Islet of Langerhans (tissue), 1 donor: Measurements from ENCODE around the gene IGFBP5.
A peak's percentile ranks its signal among the peaks of the same experiment; 100 is the strongest.

Experiments used
- FAIRE-seq: peaks from one replicate; lab custom pipeline; 2011; peaks lifted over from hg19 to GRCh38; lab: Jason Lieb, UNC

The IGFBP5 gene

DNA sequence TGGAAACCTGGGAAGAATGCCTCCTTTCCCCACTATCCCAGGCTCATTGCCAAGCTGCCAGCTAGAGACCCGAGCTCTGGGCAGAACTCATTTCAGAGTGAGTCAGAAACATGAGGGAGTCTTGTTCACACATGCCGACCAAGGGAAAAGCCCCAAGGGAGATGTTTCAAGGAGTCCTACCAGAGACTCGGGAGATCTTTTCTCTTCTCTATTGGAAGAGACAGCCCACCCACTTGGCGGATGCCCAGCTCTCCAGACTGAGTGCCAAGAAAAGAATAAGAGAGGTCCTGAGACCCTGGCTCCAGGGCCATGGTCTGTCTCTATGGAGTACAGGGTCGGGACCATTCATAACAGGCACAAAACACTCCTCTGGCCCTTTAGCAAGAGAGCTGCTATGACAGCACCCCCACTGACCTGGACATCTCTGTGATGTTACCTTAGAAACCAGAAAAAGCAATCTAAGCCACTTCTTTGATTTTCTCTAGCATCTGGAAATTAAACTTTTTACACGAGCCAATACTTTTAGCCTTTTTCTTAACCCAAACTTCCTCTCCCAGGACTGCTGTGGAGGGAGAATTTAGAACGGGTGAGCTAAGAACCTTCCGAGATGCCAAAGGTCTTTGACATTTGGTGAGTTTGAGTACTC, 18.5 kb upstream of the IGFBP5 start:
- FAIRE-seq, result no peak

DNA sequence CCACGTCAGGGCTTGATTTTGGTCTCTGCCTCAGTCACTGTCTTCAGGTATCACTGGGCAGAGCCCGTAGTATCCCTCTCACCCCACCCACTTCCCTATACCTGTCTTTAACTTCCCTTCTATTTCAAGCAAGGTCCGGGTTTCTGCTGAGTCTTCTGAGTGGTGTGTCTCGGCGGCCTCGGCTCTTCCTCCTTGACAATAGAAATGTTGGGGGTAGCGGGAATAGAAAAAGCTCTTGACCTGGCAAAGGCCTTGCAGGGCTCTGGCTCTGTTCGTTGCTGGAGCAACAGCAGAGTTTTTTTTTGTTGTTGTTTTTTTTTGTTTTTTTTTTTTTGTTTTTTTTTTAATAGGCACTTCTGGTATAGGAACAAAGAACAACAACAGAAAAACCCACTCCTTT, 16.0 kb upstream of the IGFBP5 start:
- no peak for FAIRE-seq

DNA sequence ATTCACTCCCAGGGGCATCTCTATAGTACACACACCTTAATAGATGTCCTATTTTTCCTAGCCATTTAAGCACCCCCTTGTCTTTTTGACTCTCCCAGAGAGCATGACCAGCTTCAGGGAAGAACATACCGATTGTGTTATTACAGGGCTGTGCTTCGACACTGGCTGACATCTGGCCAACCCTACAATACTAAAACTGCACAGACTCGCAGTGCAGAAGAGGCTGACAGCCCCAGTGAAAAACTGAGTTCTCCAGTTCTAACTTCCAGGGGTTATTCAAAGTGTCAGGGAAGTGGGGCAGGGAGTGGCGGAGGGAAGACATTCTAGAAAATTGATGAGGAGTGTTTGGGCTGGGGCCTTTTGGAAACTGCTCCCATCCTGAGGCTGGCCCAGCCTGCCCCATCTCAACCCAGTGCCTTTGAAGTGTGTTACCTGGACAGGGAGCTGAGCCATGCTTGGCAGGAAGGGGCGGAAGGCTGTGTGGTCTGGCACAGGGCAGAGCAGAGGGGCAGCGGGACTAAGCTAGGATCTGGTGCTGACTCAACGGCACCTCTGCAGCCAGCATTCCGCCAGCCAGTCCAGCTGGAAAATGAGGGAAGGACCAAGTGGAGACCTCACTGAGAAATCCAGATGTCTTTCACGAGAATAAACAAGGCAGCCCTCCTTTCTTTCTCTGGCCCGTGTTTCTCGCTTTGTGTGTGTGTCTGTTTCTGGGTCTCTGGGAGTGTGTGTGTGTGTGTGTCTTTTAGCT, 15.4 kb upstream of the IGFBP5 start:
- no peak for FAIRE-seq

DNA sequence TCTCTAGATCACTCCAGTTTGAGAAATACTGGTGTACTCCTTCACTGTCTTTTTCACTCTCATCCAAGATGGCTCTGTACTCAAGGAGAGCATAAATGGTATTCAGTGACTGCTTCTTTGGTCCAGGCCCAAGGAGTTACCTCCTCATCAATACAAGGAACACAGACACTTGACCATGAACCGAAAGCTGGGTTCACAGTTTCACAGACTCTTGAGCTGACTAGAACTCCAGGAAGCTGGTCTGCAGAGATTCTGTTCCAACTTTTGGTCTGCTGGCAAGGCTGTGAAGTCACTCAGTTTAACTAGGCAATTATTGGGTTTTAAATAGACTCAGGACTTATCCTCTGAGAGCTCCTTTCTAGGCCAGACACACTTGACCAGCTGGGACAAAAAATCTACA, 7.4 kb upstream of the IGFBP5 start:
- FAIRE-seq, result no peak

DNA sequence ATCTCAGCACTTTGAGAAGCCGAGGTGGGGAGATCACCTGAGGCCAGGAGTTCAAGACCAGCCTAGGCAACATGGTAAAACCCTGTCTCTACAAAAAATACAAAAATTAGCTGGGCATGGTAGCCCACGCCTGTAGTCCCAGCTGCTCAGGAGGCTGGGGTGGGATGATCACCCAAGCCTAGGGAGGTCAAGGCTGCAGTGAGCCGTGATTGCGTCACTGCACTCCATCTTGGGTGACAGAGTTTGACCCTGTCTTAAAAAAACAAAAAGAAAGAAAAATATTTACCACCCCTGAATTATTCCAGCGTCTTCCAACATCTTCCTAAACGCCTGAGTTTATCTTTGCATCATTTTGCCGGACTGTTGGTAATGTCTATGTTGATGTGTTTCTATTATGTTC, 6.2 kb upstream of the IGFBP5 start:
- no peak for FAIRE-seq

DNA sequence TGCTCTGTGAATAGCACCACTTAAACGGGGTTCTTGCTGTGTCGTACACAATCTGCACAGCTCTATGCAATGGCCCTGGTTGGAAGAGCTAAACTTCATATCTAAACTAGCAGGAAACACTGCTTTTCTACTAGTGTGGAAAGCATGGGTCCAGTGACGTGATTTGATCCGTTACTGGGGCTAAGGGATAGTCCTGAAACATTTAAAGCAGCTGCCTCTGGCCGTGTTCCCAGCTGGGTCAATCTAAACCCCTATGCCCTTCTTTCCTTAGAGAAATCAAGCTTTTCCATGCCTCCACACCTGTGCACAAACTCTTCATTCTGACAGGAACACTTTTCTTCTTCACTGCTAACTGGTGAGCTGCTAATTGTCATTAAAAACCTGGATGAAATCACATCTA, 5.4 kb upstream of the IGFBP5 start:
- no peak for FAIRE-seq

DNA sequence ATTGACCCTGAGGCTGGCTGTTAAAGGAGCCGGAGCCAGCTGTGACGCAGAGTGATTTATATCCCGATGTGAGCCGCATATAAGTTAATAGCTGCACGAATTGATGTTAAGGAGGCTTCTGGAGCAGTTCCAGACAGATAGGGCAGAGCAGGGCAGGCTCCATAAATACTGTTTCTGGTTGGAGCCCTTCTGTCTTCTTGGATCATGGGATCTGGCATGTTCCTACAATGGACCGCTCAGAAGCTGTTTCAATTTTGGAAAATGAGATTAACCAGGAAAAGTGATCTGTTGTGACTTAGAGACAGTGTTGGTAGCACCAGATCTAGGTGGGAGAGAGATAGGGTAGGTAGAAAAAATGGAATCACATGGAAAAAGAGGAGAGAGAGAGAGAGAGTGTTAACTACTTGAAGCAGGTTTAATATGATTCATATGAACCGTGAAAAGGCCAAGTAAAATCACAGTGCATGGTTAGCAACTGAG, 4.8 kb upstream of the IGFBP5 start:
- FAIRE-seq, result no peak

DNA sequence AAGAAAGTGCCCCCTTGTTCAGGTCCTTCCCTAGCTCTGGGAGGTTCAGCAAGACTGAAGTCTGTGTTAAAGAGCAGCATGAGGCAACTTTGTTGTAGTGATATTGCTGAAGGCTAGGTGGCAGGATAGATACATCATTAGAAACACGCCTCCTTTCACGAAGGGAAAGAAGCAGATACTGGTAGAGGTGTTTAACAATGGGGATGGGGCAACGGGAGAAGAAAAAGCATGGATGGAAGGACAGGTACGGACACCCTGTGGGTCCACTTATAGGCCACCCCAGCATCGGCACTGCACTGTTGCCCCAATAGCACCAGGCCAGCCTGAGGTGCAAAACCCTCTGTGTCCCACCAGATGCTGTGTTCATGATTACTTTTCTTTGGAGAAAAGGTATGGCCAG, 3.5 kb upstream of the IGFBP5 start:
- peak; percentile 100 for FAIRE-seq

DNA sequence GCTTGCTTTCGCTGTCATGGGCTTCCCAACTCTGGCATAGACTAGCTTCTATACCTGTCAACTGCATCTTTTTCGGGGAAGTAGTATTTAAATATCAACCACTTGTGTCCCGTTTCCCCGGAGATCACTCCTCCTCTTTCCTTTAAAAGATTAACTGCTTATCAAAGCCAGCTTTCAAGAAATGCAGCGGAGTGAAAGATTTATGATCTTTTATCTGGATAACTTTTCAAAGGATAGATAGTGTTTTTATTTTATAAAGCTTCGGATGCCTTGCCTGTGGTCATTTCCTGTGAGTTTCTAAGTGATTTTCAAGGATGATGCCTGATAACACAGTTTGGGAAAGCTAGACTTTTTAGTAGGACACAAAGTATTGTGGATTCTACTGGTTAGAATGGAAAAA, 2.9 kb upstream of the IGFBP5 start:
- no peak for FAIRE-seq

DNA sequence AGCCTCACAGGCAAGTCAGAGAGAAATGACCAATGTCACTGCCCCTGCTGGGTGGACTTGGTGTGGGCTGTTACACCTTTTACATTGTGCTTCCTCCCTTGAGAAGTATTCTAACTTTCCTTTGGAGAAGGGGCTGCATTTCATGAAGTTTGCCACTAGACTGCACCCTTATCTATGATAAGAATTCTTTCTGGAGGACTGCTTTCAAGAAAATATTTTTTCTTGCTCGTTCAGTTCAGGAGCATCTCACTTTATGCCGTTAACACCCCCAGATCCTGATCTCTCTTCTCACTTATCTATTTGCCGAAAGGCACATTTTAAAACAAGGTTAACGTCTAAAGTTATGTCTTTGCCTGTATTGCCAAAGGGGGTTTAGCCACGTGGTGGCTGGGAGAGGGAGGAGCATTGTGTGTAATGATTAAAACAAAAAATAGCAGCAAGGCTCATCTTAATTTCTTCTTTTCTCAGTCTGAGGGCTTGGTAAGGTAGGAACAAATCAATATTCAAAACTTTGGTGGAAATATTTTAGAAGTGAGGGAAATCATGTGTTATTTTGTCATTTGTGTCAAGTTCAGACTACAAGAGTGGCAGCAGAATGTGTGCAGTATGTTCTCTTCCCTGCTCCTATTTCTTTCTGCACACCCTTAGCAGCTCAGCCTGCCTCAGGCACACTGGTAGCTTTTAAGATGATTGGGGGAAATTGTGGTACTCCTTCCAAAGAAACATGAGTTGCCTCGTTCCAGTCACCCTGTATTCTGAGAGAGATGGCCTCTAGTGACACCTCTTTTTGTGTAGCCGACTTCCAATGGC, 1.6 kb upstream of the IGFBP5 start:
- no peak for FAIRE-seq

DNA sequence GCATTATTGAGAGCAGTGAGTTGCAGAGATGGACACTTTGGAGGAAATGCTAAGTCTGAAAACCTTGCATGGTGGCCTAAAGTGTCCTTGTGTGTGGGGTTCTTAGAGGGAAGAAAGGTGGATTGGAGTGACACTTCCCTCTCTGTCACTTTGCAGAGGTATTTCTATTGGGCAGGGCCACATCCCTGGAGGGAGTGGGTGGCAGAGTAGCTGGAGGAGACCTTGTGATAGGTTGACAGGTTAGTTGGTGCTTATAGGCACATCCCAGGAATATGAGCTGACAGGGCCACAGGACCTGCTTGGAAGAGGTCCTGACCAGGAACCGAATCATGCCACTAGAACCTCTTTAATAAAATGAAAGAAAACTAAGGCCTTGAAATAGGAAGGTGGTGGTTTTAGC, 972 bp upstream of the IGFBP5 start:
- no peak for FAIRE-seq

DNA sequence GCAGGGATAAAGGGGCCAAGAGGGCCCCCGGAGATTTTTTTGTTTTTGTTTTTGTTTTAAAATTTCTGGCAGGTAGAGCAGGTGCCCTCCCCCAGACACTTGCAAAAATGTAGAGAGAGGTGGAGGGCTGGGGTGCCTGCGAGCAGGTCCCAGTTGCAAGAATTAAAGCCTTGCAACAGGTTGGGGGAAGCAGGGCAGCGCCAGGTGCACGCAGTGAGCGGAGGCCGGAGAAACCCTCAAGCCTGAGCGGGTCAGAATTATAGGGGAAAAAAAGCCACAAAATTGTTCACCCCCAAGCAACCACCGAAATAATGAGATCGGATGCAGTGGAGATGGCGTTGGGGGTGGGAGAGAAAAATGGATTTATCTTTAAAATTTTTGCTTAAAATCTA, 527 bp downstream of the IGFBP5 start:
- no peak for FAIRE-seq

DNA sequence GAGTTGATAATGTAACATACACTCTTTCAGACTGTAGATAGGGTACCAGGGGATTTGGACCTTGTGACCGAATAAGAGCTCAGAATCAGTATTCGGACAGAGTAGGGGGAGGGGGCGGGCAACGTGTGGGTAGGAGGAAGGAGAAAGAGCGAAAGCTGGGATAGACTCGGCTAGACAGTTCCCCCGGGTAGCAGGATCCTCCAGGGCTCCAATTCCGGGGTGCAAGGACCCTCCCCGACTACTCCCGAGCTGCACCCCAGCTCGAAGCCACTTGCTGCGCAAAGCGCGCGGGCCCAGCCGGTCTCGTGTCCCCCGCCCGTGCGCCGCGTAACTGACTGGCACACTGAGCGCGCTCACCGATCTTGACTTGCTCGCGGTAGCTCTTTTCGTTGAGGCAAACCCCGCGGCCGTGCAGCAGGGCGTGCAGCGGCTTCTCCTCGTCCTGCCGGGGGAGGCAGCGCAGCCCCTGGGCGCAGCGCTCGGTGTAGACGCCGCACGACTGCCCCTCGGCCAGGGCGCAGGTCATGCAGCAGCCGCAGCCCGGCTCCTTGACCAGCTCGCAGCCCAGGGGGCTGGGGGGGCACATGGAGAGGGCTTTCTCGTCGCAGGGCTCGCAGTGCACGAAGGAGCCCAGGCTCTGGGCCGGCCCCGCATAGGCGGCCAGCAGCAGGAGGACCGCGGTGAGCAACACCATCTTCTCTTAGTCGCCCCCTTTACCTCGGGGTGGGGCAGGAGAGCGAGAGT, 1.1 kb downstream of the IGFBP5 start:
- FAIRE-seq, result no peak

DNA sequence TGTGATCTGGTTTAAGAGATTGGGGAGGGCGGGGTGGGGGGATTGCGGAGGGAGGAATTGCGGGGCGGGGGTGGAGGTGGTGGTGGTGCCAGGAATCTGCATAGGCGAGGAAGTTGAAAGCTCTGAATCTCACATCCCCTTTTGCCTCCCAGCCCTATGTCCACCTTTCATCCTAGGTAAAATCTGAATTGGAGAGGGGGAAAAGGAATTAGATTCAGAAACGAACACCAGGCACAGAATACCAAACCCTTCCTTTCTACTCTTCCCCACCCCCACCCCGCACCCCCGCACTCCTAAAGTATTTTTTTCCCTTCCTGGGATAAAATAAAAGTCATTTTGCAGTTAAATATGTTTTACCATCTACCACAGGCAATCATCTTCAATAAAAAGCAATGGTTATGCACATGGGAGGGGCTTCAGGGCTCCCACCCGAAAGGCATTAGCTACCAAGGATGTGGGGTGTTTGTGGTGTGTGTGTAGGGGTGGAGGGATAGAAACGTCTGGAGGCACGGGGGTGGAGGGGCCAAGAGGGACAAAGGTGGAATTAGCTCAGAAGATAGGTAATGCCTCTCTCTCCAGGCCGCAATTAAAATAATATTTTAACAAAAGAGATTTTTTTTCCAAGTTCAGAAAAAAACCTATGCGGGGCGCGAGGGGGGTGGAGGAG, 1.8 kb downstream of the IGFBP5 start:
- FAIRE-seq, result no peak

DNA sequence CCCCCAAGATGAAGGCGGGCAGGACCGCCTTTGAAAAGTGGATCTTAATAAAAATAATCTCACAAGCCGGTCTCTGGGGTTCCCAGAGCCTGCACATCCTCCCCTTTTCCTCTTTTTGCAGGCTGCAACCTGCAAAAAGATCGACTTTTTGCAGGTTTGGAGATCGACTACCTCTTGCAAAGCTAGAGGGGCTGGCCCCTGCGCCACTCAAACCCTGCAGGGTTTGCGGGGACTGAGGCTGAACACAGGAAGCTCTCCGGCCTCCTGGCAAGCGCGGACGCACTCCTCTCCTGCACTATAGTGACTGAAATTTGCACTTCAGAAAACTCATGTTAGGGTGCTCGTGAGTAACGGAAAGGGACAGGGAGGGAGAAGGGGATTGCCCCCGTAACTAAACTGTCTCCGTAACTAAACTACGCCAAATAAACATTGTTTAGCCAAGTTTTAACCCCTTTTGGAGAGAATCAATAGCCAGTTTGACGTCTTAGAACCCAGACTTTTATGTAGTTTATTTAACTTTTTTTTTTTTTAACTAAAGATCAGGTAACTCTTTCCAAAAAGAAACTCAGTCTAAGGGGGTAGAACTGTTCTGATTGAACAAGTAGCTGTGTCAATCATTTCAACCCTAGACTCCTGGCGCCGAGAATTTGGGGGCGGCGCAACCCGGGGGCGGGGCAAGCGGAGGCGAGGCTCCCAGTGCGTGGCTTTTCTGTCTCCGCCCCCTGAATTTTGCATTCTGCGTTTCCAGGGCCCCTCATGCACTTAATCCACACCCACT, 2.5 kb downstream of the IGFBP5 start:
- FAIRE-seq, result no peak

DNA sequence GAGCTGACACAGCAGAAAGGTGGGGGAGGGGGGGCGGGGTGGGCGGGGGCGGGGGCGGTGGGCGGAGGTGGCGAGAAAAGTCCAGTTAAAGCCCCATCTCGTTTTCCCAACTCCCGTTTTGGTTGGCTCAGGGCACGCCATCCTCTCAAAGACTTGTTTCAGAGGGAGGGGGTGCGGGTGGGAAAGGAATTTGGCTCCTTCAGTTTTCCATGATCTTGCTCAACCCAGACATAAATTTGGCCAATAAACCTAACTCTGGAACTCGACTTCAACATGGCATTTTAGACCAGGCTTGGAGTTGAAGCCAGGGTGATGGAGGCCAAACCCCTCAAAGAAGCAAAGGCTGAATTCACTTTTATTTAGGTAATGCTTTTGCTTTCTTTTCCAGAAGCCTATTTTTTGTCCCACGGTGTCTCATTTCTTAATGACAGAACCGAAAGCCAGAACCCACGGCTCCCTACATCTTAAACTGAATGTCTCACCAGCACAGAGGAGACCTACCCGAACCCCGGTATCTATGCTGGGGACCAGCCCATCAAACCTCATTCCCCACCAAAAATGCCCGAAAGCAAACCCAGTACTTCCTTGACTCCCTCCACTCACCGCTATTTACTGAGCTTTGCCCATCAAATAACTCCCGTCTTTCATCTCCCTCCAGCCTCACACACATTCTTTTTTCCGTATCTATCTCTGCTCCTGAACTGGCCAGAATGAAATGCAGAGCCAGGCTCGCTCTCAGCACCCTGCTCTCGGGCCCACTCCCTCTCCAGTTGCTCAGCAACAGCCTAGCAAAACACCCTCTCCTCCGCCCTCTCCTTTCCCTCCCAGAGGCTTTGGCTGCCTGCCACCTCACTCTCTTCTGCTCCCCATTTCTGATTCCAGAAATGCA, 4.3 kb downstream of the IGFBP5 start:
- peak; percentile 41 for FAIRE-seq

DNA sequence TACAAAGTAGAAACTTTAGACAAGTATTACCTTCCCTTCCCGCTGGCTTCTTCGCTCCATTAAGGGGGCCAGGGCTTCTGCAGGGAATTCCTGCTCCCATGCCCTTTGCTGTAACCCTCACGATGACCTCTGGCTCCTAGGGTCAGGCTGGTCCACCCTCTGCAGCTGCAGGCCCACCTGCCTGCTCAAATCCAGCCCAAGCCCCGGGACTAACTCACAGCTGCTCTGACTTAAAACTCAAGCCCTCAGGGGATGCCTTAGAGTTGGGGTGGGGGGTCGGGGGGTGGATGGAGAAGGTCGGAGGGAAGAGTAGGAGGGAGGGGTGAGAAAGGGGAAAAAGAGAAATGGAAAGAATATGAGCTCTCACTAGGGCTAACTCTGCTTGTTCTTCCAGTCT, 4.9 kb downstream of the IGFBP5 start:
- FAIRE-seq, result no peak

DNA sequence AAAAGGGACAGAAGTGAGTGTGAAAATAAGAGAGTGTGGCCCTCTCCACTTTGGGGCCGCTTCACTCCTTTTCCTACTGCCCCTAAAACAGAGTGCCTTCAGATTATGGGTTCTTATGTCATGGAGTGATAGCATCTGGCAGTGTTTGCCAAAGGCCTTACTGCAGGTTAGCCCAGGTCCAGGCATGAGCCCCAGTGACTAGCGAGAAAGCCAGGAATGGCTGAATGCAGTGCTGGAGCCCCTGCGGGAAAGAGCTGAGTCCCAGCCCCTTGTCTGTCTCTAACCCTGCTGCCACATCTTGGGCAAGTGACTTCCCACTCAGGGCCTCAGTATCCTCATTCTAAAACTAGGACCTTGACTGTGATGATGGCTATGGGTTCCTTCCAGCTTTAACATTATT, 6.0 kb downstream of the IGFBP5 start:
- no peak for FAIRE-seq

DNA sequence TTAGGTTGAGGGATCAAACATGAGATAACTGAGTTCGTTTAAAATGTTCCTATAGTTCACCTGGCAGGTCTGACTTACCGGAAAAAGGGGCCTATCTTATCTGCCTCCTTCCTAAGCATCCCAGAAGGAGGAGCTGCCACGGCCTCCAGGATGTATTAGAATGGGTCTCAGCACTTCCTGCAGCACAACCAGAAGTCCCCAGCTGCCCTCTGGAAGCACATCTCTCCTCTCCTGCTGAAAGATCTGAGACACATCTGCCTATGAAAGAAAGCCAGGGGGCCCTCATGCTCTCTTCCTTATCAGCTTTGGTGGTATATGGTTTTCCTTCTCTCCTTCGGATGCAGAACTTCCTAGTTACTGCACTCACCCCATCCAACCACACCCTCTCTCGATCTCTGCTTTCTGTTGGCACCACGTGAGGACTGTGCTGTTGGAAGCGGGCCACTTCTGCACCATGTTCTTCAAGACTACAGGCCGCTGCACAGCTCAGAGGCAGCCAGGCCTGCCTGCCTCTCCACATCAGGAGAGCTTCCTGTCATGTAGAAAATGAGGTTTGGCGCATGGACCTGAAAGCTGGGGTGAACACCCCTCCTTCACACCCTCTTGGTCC, 6.5 kb downstream of the IGFBP5 start:
- no peak for FAIRE-seq

DNA sequence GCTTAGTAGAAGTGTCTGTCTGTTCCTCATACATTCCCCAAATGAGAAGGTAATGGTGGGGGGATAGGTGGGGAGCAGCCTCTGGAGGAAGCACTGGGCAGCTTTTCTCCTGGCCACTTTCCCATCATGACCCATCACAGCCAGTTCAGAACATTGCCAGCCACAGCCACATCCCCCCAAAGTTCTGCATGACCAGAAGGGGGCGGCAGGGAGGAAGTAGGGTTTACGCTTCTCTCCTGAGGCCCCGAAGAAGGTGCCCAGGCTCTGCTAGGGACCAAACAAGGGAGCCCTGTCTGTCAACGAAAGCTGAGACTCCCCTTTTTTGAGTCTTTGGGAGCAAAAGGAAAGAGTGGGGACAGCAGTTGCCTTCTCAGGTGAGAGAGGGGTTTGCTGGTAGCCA, 7.7 kb downstream of the IGFBP5 start:
- FAIRE-seq, result no peak
